NCI-H748 (cell line): ENCODE results near the gene RDH5.

ENCODE experiments used
- DNase-seq: peaks from one replicate; lab custom pipeline; 2025; ENCODE audit not compliant: unreplicated experiment; lab: John Stamatoyannopoulos, UW

RDH5 gene

GRCh38 chr12:55712700-55713415, 7.3 kb upstream of the RDH5 start:
- no peak for DNase-seq

- no peak for DNase-seq
These were observed 6.5 kb upstream of the RDH5 start for GRCh38 chr12:55713721-55714120.

GRCh38 chr12:55715169-55715764, 4.9 kb upstream of the RDH5 start:
- no peak for DNase-seq

GRCh38 chr12:55715833-55716581, 4.2 kb upstream of the RDH5 start, which contains the start of gene BLOC1S1:
Gene BLOC1S1, plus strand, starts transcription at chr12:55716046. Its CDS starts 6 bp downstream, at chr12:55716052.
- peak; percentile 97 for DNase-seq

- DNase-seq, result no peak
These were observed 3.6 kb upstream of the RDH5 start for GRCh38 chr12:55716582-55716957.

GRCh38 chr12:55717011-55718007, 2.9 kb upstream of the RDH5 start:
- DNase-seq, result no peak

GRCh38 chr12:55718015-55718414, 2.2 kb upstream of the RDH5 start:
- DNase-seq, result no peak

- no peak for DNase-seq
These were observed 1.4 kb upstream of the RDH5 start for GRCh38 chr12:55718624-55719275.

GRCh38 chr12:55719371-55719770, 822 bp upstream of the RDH5 start:
- no peak for DNase-seq

GRCh38 chr12:55720894-55721444, 776 bp downstream of the RDH5 start:
- peak; percentile 52 for DNase-seq

- DNase-seq, result no peak
These were observed 1.5 kb downstream of the RDH5 start for GRCh38 chr12:55721601-55722213.

GRCh38 chr12:55722948-55723347, 2.8 kb downstream of the RDH5 start:
- no peak for DNase-seq

GRCh38 chr12:55723516-55724225, 3.5 kb downstream of the RDH5 start:
- DNase-seq, result no peak

GRCh38 chr12:55724226-55724939, 4.2 kb downstream of the RDH5 start:
- peak; percentile 59 for DNase-seq

GRCh38 chr12:55724940-55725309, 4.7 kb downstream of the RDH5 start:
- DNase-seq, result no peak

GRCh38 chr12:55725556-55725955, 5.4 kb downstream of the RDH5 start:
- no peak for DNase-seq

- no peak for DNase-seq
These were observed 6.8 kb downstream of the RDH5 start for GRCh38 chr12:55726971-55727370.

GRCh38 chr12:55727643-55728185, 7.5 kb downstream of the RDH5 start:
- peak; percentile 71 for DNase-seq
